Cardiac atrium fibroblast (primary cell): ENCODE data around the gene CDK18. TPM values are rescaled to one million over a fixed set of nuclear protein-coding genes. Genes with fewer than 3 reads are reported as not detected.

ENCODE experiments used
- total RNA-seq: library from RNA; depleted of rRNA; stranded (reverse); fragments of >200 nt; gene quantifications from 2 replicates; pipeline ENCODE4 v1.2.3, GENCODE V29; 2015

Gene CDK18
- total RNA-seq: 0.16 and 2.5 TPM in 2 replicates

DNA sequence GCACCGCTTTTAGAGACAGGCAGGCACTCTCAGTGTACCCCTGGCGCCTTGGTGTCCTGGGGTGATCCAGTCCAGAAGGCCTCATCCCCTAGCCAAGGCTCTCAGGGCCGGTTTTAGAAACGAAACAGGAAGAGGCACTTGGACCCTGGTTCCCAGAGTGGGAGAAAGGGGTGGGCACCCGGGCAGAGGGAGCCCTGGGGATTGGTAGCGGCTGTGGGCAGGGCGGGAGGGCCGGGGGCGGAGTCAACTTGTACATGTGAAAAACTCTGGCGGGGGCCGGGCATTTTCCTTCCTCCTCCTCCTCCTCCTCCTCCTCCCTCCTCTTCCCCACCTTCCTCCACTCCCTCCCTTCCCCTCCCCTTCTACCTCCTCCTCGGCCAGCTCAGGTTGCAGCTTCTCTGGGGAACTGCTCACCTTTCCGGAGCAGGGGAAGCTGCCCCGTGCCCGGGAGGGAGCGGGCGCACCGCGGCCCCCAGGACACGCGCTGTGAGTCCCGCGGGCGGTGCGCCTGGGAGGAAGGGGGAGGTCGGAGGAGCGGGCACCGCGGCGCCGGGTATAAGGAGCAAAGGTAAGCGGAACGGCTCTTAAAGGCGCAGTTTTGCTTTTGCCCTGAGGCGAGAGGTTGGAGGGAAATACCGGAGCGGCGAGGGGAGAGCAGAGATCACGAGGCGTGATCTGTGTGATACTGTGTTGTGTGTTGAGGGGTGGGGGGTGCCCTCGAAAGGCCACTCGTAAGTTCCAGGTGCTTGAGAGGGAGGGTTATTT, at the start of gene CDK18:
TSS of gene CDK18 (plus strand) at position 359 of the 765 bp plus-strand sequence. CDS start 18,499 bp downstream, outside the sequence.

DNA sequence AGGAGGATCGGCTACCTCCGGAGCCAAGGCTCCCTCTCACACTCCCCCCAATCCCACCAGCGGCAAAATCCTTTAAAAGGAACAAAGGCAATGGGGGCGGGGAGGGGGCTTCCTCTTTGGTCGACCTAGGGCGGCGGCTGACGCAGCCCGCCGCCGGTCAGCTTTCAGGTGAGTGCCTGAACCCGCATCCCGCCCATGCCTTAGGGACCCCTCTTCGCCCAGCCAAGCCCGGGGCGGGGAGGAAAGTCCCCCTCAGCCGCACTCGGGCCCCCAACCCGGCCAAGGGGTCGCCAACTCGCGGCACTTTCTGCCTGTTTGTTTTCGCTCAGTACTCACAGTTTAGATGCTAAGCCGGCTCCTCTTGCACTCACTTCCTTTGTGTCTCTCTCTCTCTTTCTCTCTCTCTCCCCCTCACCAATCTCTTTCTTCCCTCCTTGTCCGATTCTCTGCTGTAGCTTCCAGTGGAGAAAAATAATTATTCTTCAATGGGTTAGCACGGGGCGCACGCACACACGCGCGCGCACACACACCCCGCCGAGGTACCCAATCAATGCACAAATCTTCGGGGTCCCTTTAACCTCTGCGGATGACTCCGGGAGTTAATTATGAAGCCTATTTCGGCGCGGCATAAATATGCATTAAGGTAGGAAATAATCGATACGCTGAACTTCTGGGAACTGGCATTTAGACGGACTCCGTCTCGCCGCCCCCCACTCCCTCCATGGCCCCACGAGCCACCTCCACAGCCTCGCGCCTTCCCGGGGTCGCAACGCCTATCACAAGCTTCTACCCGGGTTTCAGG, 48.7 kb upstream of the CDK18 start, which contains the start of gene BLACAT1:
TSS of gene BLACAT1 (minus strand) at position 465 of the 802 bp plus-strand sequence.

Other genes with a start within 250 kb of the CDK18 start
- gene NUAK2, start 182.9 kb upstream of the CDK18 start, total RNA-seq: 8.6 and 14.3 TPM in 2 replicates
- gene KLHDC8A, start 147.7 kb upstream of the CDK18 start, total RNA-seq: 0.18 TPM in 1 of 2 replicates, not detected in the other
- not detected in 2 replicates for gene LEMD1, start 82.6 kb upstream of the CDK18 start, total RNA-seq
- not detected in 2 replicates for gene BLACAT1, start 48.6 kb upstream of the CDK18 start, total RNA-seq
- 11.9 and 15.2 TPM in 2 replicates for gene ELK4, start 127.3 kb downstream of the CDK18 start, total RNA-seq
- gene SLC45A3, start 175.8 kb downstream of the CDK18 start, total RNA-seq: 6.0 and 6.2 TPM in 2 replicates
- gene NUCKS1, start 245.5 kb downstream of the CDK18 start, total RNA-seq: 67.5 and 81.3 TPM in 2 replicates